SK-N-SH (cell line): ENCODE measurements around the gene ASTN2. TPM values are rescaled to one million over a fixed set of nuclear protein-coding genes. Genes with fewer than 3 reads are reported as not detected.

Experiments used
- CTCF ChIA-PET: fragments of 300-600, 350-600 bp; formaldehyde crosslinking; extraction: SDS; loops from one replicate; lab custom pipeline; 2021; lab: Yijun Ruan, JAX
- POLR2A ChIA-PET: fragments of 350-600 bp; sonication (Branson Sonifier 250); formaldehyde crosslinking; extraction: SDS; loops from one replicate; lab custom pipeline; 2020; ENCODE audit warnings: antibody characterized with exemption, inconsistent platforms; lab: Yijun Ruan, JAX
- DNase-seq: peaks from one replicate; pipeline ENCODE4 v3.0.0; 2012
- H2AFZ ChIP-seq: fragments of 200-600 bp; sonication (generic); 2 replicates; pipeline ENCODE4 v1.8.1; 2016; ENCODE audit warnings: antibody characterized with exemption, mild to moderate bottlenecking, low read depth
- H3F3A ChIP-seq: fragments of 200-600 bp; sonication (generic); replicated peaks from 2 replicates; pipeline ENCODE3; 2016; ENCODE audit warnings: antibody characterized with exemption, mild to moderate bottlenecking; ENCODE audit not compliant: insufficient read depth
- H3K27ac ChIP-seq, 2 experiments: fragments of 200-500 bp in 1 of 2; fragments of 200-600 bp in 1 of 2; sonication (Bioruptor generic) in 1 of 2; sonication (generic), shearing (Covaris generic) in 1 of 2; 2 replicates each; pipeline versions ENCODE4 v1.5.1 to v1.6.1; 2014 to 2016; ENCODE audit warnings: low read depth in 2 of 2, inconsistent platforms in 1 of 2, low read length in 1 of 2, mild to moderate bottlenecking in 1 of 2, mixed read lengths in 1 of 2
- H3K27me3 ChIP-seq: fragments of 200-600 bp; sonication (generic), shearing (Covaris generic); 2 replicates; pipeline ENCODE4 v1.6.1; 2016; ENCODE audit warnings: mixed run types; ENCODE audit not compliant: insufficient read depth
- H3K36me3 ChIP-seq, 2 experiments: fragments of 200-500 bp in 1 of 2; fragments of 200-600 bp in 1 of 2; sonication (Bioruptor generic) in 1 of 2; sonication (generic) in 1 of 2; replicated peaks in 1 of 2; 2 replicates each; pipeline versions ENCODE3 to v1.5.1; 2014 to 2016; ENCODE audit warnings: low read length in 1 of 2, mild to moderate bottlenecking in 1 of 2; ENCODE audit not compliant: insufficient read depth in 2 of 2, control insufficient read depth in 1 of 2
- H3K4me1 ChIP-seq, 2 experiments: fragments of 200-500 bp in 1 of 2; fragments of 200-600 bp in 1 of 2; sonication (Bioruptor generic) in 1 of 2; sonication (generic), shearing (Covaris generic) in 1 of 2; 2 replicates each; pipeline versions ENCODE4 v1.5.1 to v1.6.1; 2014 to 2016; ENCODE audit warnings: low read depth in 1 of 2, low read length in 1 of 2, mixed run types in 1 of 2; ENCODE audit not compliant: insufficient read depth in 2 of 2, control insufficient read depth in 1 of 2
- H3K4me2 ChIP-seq: fragments of 200-600 bp; sonication (generic), shearing (Covaris generic); 2 replicates; pipeline ENCODE4 v1.6.1; 2017; ENCODE audit warnings: mixed run types
- H3K4me3 ChIP-seq, 2 experiments: fragments of 200-500 bp in 1 of 2; fragments of 200-600 bp in 1 of 2; sonication (Bioruptor generic) in 1 of 2; sonication (generic), shearing (Covaris generic) in 1 of 2; 2 replicates each; pipeline versions ENCODE4 v1.5.1 to v1.8.1; 2014 to 2016; ENCODE audit warnings: low read depth in 2 of 2, inconsistent platforms in 1 of 2, low read length in 1 of 2, mild to moderate bottlenecking in 1 of 2, mixed read lengths in 1 of 2, moderate library complexity in 1 of 2
- H3K79me2 ChIP-seq: fragments of 200-600 bp; sonication (generic); 2 replicates; pipeline ENCODE4 v1.8.1; 2017; ENCODE audit warnings: mild to moderate bottlenecking; ENCODE audit not compliant: insufficient read depth
- H3K9ac ChIP-seq: fragments of 200-600 bp; sonication (generic); 2 replicates; pipeline ENCODE4 v1.6.1; 2017; ENCODE audit warnings: mixed run types
- H3K9me2 ChIP-seq: fragments of 200-600 bp; sonication (generic); 2 replicates; pipeline ENCODE4 v1.6.1; 2017; ENCODE audit warnings: mixed run types
- H3K9me3 ChIP-seq: fragments of 200-600 bp; sonication (generic); 2 replicates; pipeline ENCODE4 v1.6.1; 2017; ENCODE audit warnings: mixed run types, mild to moderate bottlenecking, moderate library complexity
- H4K20me1 ChIP-seq: fragments of 200-600 bp; sonication (generic); 2 replicates; pipeline ENCODE4 v1.6.1; 2017; ENCODE audit warnings: mild to moderate bottlenecking, mixed run types; ENCODE audit not compliant: insufficient read depth
- CHD2 ChIP-seq: fragments of 150-350 bp; IDR thresholded peaks from 2 replicates; pipeline ENCODE4 v1.6.1; 2018; ENCODE audit warnings: low read length; ENCODE audit not compliant: partially characterized antibody
- EP300 ChIP-seq, 2 experiments: IDR thresholded peaks; 2 replicates each; pipeline versions ENCODE4 v1.4.0 to v1.6.1; 2012; ENCODE audit warnings: borderline replicate concordance in 1 of 2, low read depth in 1 of 2, low read length in 1 of 2
- EZH2phosphoT487 ChIP-seq: fragments of 200-600 bp; sonication (generic); IDR thresholded peaks from 2 replicates; pipeline ENCODE4 v1.6.1; 2017; ENCODE audit warnings: low read depth, mixed run types, mild to moderate bottlenecking, antibody characterized with exemption, moderate library complexity, borderline replicate concordance
- GABPA ChIP-seq: IDR thresholded peaks from 2 replicates; pipeline ENCODE4 v1.4.0; 2012; ENCODE audit warnings: low read depth, mild to moderate bottlenecking
- GATA2 ChIP-seq: sonication (generic); formaldehyde crosslinking; IDR thresholded peaks from 2 replicates; pipeline ENCODE4 v1.5.0; 2020; ENCODE audit warnings: mild to moderate bottlenecking, missing genetic modification reagents
- NFIC ChIP-seq: IDR thresholded peaks from 2 replicates; pipeline ENCODE4 v1.4.0; 2012; ENCODE audit warnings: borderline replicate concordance
- POLR2AphosphoS5 ChIP-seq: IDR thresholded peaks from 2 replicates; pipeline ENCODE4 v1.6.1; 2012; ENCODE audit warnings: low read depth, low read length
- RAD21 ChIP-seq: IDR thresholded peaks from 2 replicates; pipeline ENCODE4 v1.6.1; 2012; ENCODE audit warnings: mild to moderate bottlenecking, low read length
- RCOR1 ChIP-seq: fragments of 150-350 bp; IDR thresholded peaks from 2 replicates; pipeline ENCODE4 v1.6.1; 2017; ENCODE audit warnings: antibody characterized with exemption, low read length
- SIN3A ChIP-seq: IDR thresholded peaks from 2 replicates; pipeline ENCODE4 v1.6.1; 2012; ENCODE audit warnings: low read depth, mild to moderate bottlenecking, low read length, moderate library complexity, borderline replicate concordance
- TCF12 ChIP-seq: IDR thresholded peaks from 2 replicates; pipeline ENCODE4 v1.4.0; 2012
- YY1 ChIP-seq: IDR thresholded peaks from 2 replicates; pipeline ENCODE4 v1.4.0; 2012; ENCODE audit warnings: low read depth, mild to moderate bottlenecking
- WGBS: methylation state at CpG from one replicate; pipeline ENCODE4 v1.1.6; 2017; ENCODE audit warnings: low lambda C conversion rate; 5-methylcytosine and 5-hydroxymethylcytosine counted together
- polyA plus RNA-seq, 3 experiments: library from polyadenylated mRNA; depleted of rRNA; stranded (reverse); fragments of >200 nt; gene quantifications; 2 replicates each; pipeline ENCODE4 v1.2.3, GENCODE V29; 2012
- TF ChIP-seq, protein P1 (sequence below): fragments of 150-350 bp; IDR thresholded peaks from 2 replicates; pipeline ENCODE4 v1.6.1; 2016; ENCODE audit warnings: mild to moderate bottlenecking, low read depth, low read length
- TF ChIP-seq, protein P2 (sequence below): IDR thresholded peaks from 2 replicates; pipeline ENCODE4 v1.4.0; 2012; ENCODE audit warnings: low read depth
- TF ChIP-seq, protein P3 (sequence below): IDR thresholded peaks from 2 replicates; pipeline ENCODE4 v1.4.0; 2012; ENCODE audit warnings: low read depth, borderline replicate concordance
- TF ChIP-seq, protein P4 (sequence below): IDR thresholded peaks from 2 replicates; pipeline ENCODE4 v1.4.0; 2012; ENCODE audit warnings: low read depth, borderline replicate concordance
- TF ChIP-seq, protein P5 (sequence below): IDR thresholded peaks from 2 replicates; pipeline ENCODE4 v1.6.1; 2012; ENCODE audit warnings: mild to moderate bottlenecking, low read depth, low read length, moderate library complexity

Gene ASTN2
- polyA plus RNA-seq, 1 of the 3 experiments (the other 2 are of a cell fraction), result 6.6 TPM

DNA sequence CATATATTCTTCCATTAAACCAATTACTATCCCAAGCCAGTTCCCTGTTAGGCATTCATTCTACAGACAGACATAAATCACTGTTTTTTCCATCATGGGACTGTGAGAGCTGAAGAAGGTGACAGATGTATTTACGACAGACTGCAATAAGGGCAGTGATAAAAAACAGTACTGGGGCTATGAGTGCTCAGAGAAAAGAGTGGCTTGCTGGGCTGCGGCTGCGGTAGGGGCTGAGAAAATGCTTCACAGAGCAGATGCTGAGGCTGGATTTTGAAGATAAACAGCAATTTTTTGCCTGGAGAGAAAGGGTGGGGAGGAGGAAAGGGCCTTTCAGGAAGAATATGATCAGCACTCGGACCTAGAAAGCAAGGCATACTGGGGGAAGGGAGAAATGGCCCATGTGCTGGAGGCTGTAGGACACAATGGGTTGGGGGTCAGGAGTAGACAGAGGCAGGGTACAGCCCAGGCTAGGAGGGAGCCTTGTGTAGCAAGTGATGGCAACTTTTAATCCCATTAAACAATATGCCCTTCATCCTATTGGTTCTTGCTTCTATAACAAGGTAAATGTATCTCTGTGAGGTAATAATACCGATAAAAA lies 279.3 kb downstream of the ASTN2 start:
- 14% methylated on average over 5 of the region's 5 CpGs for WGBS
- Histone ChIP-seq H3F3A (no peaks in the 10 kb centered on the region), H3K27ac (peak overlapping the region in 1 of 2 experiments; percentile 97; a peak in 2 of 4 replicates), H2AFZ (no peak overlapping the region), H3K79me2 (no peaks in the 10 kb centered on the region), H4K20me1 (no peaks in the 10 kb centered on the region), H3K9me2 (no peaks in the 10 kb centered on the region), H3K4me3 (no peak overlapping the region), H3K27me3 (no peaks in the 10 kb centered on the region), H3K9me3 (no peaks in the 10 kb centered on the region), H3K36me3 (peaks cover 0 to 2% of the 10 kb centered on the region in 2 experiments), H3K9ac (no peak overlapping the region), H3K4me2 (no peak overlapping the region), H3K4me1 (peaks cover 0 to 27% of the 10 kb centered on the region in 2 experiments; a peak in 2 of 4 replicates)
- POLR2A ChIA-PET, result no interaction called here
- TF ChIP-seq TCF12, result no peak
- TF ChIP-seq RAD21, result peak; percentile 8; the same call in 1 of the 2 replicates
- peak in 1 of 2 experiments; percentile 82; a peak in 2 of 4 replicates for TF ChIP-seq EP300 (IDR thresholded peaks at IDR 0.05; ENCODE audit: borderline replicate concordance in 1 of 2, low read depth in 1 of 2, low read length in 1 of 2)
- TF ChIP-seq GATA2, result peak; percentile 59
- peak; percentile 52 for DNase-seq
- CTCF ChIA-PET, result interaction anchor here (0.8 to 1.2 kb wide), 2 partner anchors 21 to 278 kb away, joined by 3 read pairs; no protein-coding TSS in a partner anchor

DNA sequence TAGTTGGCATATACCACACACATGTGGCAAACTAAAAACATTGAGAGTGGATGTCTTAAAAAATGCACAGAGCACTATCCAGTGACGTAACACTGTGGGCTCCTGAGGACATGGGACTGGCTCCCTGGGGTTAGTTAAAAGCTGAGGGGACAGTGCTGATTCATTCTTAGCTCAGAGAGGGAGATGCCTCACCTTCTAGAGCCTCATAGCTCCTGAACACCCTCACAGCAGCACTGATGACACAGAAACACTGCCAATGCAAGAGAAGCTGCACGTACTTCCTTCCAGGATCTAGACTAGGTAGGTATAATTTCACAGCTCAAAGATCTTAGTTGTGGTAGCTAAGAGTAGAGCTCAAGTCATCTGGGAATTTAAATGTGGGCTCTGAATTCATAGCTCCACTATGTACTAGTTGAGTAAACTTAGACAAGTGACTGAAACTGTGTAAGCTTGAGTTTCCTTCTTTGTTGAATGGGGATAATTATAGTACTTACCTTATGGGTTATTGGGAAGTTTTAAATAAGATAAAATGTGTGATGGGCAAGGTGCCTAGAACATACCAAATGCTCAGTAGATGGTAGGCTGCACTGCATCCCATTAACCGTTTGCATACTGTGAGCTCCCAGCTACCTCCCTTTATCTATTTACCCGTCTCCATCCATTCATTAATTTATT lies 279.9 kb downstream of the ASTN2 start:
- Histone ChIP-seq H3K4me2 (no peak overlapping the region), H3K79me2 (no peaks in the 10 kb centered on the region), H3K27ac (peak overlapping the region in 1 of 2 experiments; percentile 97; a peak in 2 of 4 replicates), H3F3A (no peaks in the 10 kb centered on the region), H3K9me2 (no peaks in the 10 kb centered on the region), H3K4me1 (peaks cover 0 to 27% of the 10 kb centered on the region in 2 experiments; a peak in 2 of 4 replicates), H4K20me1 (no peaks in the 10 kb centered on the region), H3K4me3 (no peak overlapping the region), H3K9ac (no peak overlapping the region), H2AFZ (no peak overlapping the region), H3K9me3 (no peaks in the 10 kb centered on the region), H3K36me3 (peaks cover 0 to 2% of the 10 kb centered on the region in 2 experiments), H3K27me3 (no peaks in the 10 kb centered on the region)
- CTCF ChIA-PET, result interaction anchor here (0.8 to 1.2 kb wide), 2 partner anchors 21 to 278 kb away, joined by 3 read pairs; no protein-coding TSS in a partner anchor
- POLR2A ChIA-PET, result no interaction called here
- no peak for DNase-seq
- 20% methylated on average over 4 of the region's 4 CpGs for WGBS
- TF ChIP-seq NFIC, result no peak
- no peak for TF ChIP-seq EZH2phosphoT487
- TF ChIP-seq, protein P1, sequence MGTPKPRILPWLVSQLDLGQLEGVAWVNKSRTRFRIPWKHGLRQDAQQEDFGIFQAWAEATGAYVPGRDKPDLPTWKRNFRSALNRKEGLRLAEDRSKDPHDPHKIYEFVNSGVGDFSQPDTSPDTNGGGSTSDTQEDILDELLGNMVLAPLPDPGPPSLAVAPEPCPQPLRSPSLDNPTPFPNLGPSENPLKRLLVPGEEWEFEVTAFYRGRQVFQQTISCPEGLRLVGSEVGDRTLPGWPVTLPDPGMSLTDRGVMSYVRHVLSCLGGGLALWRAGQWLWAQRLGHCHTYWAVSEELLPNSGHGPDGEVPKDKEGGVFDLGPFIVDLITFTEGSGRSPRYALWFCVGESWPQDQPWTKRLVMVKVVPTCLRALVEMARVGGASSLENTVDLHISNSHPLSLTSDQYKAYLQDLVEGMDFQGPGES, result no peak
- TF ChIP-seq, protein P2, sequence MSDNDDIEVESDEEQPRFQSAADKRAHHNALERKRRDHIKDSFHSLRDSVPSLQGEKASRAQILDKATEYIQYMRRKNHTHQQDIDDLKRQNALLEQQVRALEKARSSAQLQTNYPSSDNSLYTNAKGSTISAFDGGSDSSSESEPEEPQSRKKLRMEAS, result no peak
- no peak for TF ChIP-seq RCOR1
- no peak for TF ChIP-seq YY1
- TF ChIP-seq, protein P3, sequence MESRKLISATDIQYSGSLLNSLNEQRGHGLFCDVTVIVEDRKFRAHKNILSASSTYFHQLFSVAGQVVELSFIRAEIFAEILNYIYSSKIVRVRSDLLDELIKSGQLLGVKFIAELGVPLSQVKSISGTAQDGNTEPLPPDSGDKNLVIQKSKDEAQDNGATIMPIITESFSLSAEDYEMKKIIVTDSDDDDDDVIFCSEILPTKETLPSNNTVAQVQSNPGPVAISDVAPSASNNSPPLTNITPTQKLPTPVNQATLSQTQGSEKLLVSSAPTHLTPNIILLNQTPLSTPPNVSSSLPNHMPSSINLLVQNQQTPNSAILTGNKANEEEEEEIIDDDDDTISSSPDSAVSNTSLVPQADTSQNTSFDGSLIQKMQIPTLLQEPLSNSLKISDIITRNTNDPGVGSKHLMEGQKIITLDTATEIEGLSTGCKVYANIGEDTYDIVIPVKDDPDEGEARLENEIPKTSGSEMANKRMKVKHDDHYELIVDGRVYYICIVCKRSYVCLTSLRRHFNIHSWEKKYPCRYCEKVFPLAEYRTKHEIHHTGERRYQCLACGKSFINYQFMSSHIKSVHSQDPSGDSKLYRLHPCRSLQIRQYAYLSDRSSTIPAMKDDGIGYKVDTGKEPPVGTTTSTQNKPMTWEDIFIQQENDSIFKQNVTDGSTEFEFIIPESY, result no peak
- TF ChIP-seq SIN3A, result no peak
- TF ChIP-seq, protein P4, sequence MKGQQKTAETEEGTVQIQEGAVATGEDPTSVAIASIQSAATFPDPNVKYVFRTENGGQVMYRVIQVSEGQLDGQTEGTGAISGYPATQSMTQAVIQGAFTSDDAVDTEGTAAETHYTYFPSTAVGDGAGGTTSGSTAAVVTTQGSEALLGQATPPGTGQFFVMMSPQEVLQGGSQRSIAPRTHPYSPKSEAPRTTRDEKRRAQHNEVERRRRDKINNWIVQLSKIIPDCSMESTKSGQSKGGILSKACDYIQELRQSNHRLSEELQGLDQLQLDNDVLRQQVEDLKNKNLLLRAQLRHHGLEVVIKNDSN, result no peak
- TF ChIP-seq GABPA, result no peak
- TF ChIP-seq, protein P5, sequence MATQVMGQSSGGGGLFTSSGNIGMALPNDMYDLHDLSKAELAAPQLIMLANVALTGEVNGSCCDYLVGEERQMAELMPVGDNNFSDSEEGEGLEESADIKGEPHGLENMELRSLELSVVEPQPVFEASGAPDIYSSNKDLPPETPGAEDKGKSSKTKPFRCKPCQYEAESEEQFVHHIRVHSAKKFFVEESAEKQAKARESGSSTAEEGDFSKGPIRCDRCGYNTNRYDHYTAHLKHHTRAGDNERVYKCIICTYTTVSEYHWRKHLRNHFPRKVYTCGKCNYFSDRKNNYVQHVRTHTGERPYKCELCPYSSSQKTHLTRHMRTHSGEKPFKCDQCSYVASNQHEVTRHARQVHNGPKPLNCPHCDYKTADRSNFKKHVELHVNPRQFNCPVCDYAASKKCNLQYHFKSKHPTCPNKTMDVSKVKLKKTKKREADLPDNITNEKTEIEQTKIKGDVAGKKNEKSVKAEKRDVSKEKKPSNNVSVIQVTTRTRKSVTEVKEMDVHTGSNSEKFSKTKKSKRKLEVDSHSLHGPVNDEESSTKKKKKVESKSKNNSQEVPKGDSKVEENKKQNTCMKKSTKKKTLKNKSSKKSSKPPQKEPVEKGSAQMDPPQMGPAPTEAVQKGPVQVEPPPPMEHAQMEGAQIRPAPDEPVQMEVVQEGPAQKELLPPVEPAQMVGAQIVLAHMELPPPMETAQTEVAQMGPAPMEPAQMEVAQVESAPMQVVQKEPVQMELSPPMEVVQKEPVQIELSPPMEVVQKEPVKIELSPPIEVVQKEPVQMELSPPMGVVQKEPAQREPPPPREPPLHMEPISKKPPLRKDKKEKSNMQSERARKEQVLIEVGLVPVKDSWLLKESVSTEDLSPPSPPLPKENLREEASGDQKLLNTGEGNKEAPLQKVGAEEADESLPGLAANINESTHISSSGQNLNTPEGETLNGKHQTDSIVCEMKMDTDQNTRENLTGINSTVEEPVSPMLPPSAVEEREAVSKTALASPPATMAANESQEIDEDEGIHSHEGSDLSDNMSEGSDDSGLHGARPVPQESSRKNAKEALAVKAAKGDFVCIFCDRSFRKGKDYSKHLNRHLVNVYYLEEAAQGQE, result no peak
- no peak for TF ChIP-seq POLR2AphosphoS5
- no peak for TF ChIP-seq CHD2
